ENCODE results near the gene ZSCAN30.

Gene ZSCAN30

GRCh38 chr18:35290094-35290735 lies at the start of gene ZSCAN30:
TSS of gene ZSCAN30 (minus strand) at chr18:35290229. CDS start at chr18:35264352, 25,877 bp downstream.
- peaks cover 38% of the 10 kb centered on the region for H3K79me2 ChIP-seq
- no peaks in the 10 kb centered on the region for H3K9me3 ChIP-seq (ENCODE audit: control insufficient read depth, low read length)
- TF ChIP-seq CTCF (IDR thresholded peaks at IDR 0.05): no peak
- H3K4me1 ChIP-seq: no peaks in the 10 kb centered on the region
- peak within 1 kb of the TSS; percentile 78 for H3K4me2 ChIP-seq (ENCODE audit: low read length)
- peak within 1 kb of the TSS; percentile 89 for H3K4me3 ChIP-seq (ENCODE audit: low read depth, low read length)
- no peaks in the 10 kb centered on the region for H3K27me3 ChIP-seq (ENCODE audit: control insufficient read depth, insufficient read depth, low read length)
- peak within 1 kb of the TSS; percentile 85 for H3K9ac ChIP-seq
- H3K27ac ChIP-seq: peak within 1 kb of the TSS; percentile 74
- H3K36me3 ChIP-seq (ENCODE audit: control insufficient read depth, insufficient read depth, low read length): no peaks in the 10 kb centered on the region
- H2AFZ ChIP-seq: peak within 1 kb of the TSS; percentile 96

GRCh38 chr18:35337286-35337685 lies 47.3 kb upstream of the ZSCAN30 start:
- Histone ChIP-seq H3K27me3 (ENCODE audit: control insufficient read depth, insufficient read depth, low read length) (no peaks in the 10 kb centered on the region), H3K27ac (no peak overlapping the region), H3K4me2 (ENCODE audit: low read length) (no peak overlapping the region), H2AFZ (no peak overlapping the region), H3K4me3 (ENCODE audit: low read depth, low read length) (no peak overlapping the region), H3K9me3 (ENCODE audit: control insufficient read depth, low read length) (no peaks in the 10 kb centered on the region), H3K9ac (no peak overlapping the region), H3K36me3 (ENCODE audit: control insufficient read depth, insufficient read depth, low read length) (no peaks in the 10 kb centered on the region), H3K4me1 (peaks cover 15% of the 10 kb centered on the region), H3K79me2 (peaks cover 4% of the 10 kb centered on the region)
- no peak for TF ChIP-seq CTCF (IDR thresholded peaks at IDR 0.05)

GRCh38 chr18:35335866-35336265 lies 45.8 kb upstream of the ZSCAN30 start:
- H3K4me2 ChIP-seq (ENCODE audit: low read length): no peak overlapping the region
- no peak overlapping the region for H3K4me3 ChIP-seq (ENCODE audit: low read depth, low read length)
- H3K79me2 ChIP-seq: no peaks in the 10 kb centered on the region
- H2AFZ ChIP-seq: no peak overlapping the region
- H3K36me3 ChIP-seq (ENCODE audit: control insufficient read depth, insufficient read depth, low read length): no peaks in the 10 kb centered on the region
- no peaks in the 10 kb centered on the region for H3K27me3 ChIP-seq (ENCODE audit: control insufficient read depth, insufficient read depth, low read length)
- H3K4me1 ChIP-seq: peaks cover 15% of the 10 kb centered on the region
- no peaks in the 10 kb centered on the region for H3K9me3 ChIP-seq (ENCODE audit: control insufficient read depth, low read length)
- TF ChIP-seq CTCF (IDR thresholded peaks at IDR 0.05): no peak
- peak overlapping the region; percentile 37 for H3K27ac ChIP-seq
- no peak overlapping the region for H3K9ac ChIP-seq

GRCh38 chr18:35334821-35335220 lies 44.8 kb upstream of the ZSCAN30 start:
- H3K79me2 ChIP-seq: no peaks in the 10 kb centered on the region
- no peaks in the 10 kb centered on the region for H3K27me3 ChIP-seq (ENCODE audit: control insufficient read depth, insufficient read depth, low read length)
- H3K9me3 ChIP-seq (ENCODE audit: control insufficient read depth, low read length): no peaks in the 10 kb centered on the region
- H3K4me2 ChIP-seq (ENCODE audit: low read length): no peak overlapping the region
- peaks cover 15% of the 10 kb centered on the region for H3K4me1 ChIP-seq
- TF ChIP-seq CTCF (IDR thresholded peaks at IDR 0.05): no peak
- no peak overlapping the region for H3K9ac ChIP-seq
- H2AFZ ChIP-seq: no peak overlapping the region
- no peak overlapping the region for H3K27ac ChIP-seq
- H3K36me3 ChIP-seq (ENCODE audit: control insufficient read depth, insufficient read depth, low read length): no peaks in the 10 kb centered on the region
- no peak overlapping the region for H3K4me3 ChIP-seq (ENCODE audit: low read depth, low read length)

GRCh38 chr18:35334212-35334611 lies 44.2 kb upstream of the ZSCAN30 start:
- H2AFZ ChIP-seq: no peak overlapping the region
- no peak overlapping the region for H3K4me2 ChIP-seq (ENCODE audit: low read length)
- peaks cover 15% of the 10 kb centered on the region for H3K4me1 ChIP-seq
- H3K27me3 ChIP-seq (ENCODE audit: control insufficient read depth, insufficient read depth, low read length): no peaks in the 10 kb centered on the region
- H3K9ac ChIP-seq: no peak overlapping the region
- H3K9me3 ChIP-seq (ENCODE audit: control insufficient read depth, low read length): no peaks in the 10 kb centered on the region
- TF ChIP-seq CTCF (IDR thresholded peaks at IDR 0.05): no peak
- H3K36me3 ChIP-seq (ENCODE audit: control insufficient read depth, insufficient read depth, low read length): no peaks in the 10 kb centered on the region
- H3K4me3 ChIP-seq (ENCODE audit: low read depth, low read length): no peak overlapping the region
- H3K79me2 ChIP-seq: no peaks in the 10 kb centered on the region
- no peak overlapping the region for H3K27ac ChIP-seq
